Head of caudate nucleus (tissue), 42 donors: Measurements from ENCODE around the gene FAT1.
A peak's percentile ranks its signal among the peaks of the same experiment; 100 is the strongest.
"Not testable (repeated sequence)": the region's sequence is repeated elsewhere in the genome, so short reads cannot be mapped to it uniquely, and the experiment has no call there.

Experiments used
- DNase-seq, 42 donors: peaks; one replicate each; pipeline versions ENCODE4 v3.0.0 to v3.0.0-alpha.2; 2020 to 2021; ENCODE audit warnings: mixed read lengths in 7 of 42
- intact Hi-C: fragments of 100-400 bp; cut with DNase I; formaldehyde crosslinking; loops from one replicate; pipeline ENCODE4 v1.15.0; 2022

FAT1 gene, protein sequence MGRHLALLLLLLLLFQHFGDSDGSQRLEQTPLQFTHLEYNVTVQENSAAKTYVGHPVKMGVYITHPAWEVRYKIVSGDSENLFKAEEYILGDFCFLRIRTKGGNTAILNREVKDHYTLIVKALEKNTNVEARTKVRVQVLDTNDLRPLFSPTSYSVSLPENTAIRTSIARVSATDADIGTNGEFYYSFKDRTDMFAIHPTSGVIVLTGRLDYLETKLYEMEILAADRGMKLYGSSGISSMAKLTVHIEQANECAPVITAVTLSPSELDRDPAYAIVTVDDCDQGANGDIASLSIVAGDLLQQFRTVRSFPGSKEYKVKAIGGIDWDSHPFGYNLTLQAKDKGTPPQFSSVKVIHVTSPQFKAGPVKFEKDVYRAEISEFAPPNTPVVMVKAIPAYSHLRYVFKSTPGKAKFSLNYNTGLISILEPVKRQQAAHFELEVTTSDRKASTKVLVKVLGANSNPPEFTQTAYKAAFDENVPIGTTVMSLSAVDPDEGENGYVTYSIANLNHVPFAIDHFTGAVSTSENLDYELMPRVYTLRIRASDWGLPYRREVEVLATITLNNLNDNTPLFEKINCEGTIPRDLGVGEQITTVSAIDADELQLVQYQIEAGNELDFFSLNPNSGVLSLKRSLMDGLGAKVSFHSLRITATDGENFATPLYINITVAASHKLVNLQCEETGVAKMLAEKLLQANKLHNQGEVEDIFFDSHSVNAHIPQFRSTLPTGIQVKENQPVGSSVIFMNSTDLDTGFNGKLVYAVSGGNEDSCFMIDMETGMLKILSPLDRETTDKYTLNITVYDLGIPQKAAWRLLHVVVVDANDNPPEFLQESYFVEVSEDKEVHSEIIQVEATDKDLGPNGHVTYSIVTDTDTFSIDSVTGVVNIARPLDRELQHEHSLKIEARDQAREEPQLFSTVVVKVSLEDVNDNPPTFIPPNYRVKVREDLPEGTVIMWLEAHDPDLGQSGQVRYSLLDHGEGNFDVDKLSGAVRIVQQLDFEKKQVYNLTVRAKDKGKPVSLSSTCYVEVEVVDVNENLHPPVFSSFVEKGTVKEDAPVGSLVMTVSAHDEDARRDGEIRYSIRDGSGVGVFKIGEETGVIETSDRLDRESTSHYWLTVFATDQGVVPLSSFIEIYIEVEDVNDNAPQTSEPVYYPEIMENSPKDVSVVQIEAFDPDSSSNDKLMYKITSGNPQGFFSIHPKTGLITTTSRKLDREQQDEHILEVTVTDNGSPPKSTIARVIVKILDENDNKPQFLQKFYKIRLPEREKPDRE (N-terminal part only)

DNA sequence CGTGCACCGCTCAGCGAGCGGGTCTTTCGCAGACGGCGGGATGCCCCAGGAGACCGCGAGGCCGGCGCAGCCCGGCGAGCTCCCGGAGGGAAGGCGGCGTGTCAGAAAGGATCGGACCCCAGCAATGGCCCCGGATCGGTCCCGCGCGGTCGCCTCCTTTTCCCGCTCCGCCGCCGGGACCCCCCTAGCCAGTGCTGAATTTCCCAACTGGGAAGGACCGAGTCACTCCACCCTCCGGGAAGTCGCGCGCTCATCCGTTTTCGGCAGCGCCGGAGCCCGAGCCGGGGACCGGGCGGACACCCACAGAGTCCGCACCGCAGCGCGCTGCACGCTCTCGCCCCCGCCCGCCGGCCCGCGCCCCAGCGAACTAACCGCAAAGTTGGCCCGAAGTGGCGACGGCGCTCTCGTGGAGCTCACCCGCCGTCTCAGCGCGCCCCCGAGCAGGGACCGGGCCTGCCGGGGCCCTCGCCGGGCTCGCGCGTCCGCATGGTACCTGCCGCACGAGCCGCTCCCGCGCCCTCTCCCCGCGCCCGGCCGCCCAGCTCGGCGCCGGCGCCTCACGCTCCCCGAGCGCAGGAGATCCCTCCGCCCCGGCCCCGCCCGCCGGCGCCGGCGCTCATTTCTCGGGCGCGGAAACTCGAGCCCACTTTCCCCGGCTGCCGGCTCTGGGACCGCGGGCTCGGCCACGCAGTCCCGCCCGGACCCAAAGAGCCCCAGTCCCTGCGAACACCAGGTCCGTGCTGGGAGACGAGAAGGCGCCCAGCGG, at the start of gene FAT1:
Gene FAT1, minus strand, starts transcription at position 565 of the 766 bp plus-strand sequence. CDS start 14,029 bp downstream, outside the sequence.
- intact Hi-C loops = no loop called here
- peak in 36 of 42 donors; percentile 25 to 76 (median 62) for DNase-seq

DNA sequence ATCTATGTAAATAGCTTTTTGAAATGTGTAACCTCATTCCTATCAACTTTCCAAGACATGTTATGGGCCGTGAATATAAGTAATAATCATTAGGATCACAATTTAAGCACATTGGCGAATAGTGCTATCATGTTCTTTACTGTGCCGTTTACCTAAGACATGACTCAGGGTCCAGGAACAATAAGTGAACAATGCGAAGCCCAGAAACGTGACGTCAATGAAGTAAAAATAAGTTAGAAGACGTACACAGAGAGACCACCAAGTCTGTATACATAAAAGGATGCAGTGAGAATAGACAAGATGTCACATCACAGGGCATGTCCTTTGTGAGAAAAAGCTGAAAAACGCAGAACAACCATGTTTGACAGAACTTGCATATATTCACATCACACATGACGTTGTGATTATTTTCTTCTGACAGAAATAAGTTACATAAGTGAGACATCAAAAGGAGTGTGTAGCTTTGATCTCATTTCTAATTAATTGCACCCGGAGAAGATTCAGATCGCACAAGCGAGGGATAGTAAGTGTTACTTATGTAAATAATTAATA, 49.4 kb upstream of the FAT1 start:
- no peak for DNase-seq
- intact Hi-C loops = no loop called here

DNA sequence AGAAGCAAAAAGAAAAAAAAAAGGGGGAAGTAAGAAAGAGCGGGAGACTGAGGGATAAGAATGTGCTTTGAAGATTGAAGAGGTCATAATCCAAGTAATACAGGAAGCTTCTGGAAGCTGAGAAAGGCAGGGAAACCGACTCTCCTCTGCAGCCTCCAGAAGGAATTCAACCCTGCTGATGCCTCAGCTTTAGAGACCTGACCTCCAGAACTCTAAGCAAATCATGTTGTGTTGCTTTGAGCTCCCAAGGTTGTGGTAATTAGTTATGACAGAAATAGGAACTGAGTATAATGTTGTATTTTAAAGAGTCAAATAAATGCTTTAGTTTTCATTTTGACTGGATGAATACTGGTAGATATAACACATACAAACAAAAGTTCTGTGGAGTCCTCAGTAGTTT, 48.0 kb upstream of the FAT1 start:
- no peak for DNase-seq
- intact Hi-C loops = no loop called here

DNA sequence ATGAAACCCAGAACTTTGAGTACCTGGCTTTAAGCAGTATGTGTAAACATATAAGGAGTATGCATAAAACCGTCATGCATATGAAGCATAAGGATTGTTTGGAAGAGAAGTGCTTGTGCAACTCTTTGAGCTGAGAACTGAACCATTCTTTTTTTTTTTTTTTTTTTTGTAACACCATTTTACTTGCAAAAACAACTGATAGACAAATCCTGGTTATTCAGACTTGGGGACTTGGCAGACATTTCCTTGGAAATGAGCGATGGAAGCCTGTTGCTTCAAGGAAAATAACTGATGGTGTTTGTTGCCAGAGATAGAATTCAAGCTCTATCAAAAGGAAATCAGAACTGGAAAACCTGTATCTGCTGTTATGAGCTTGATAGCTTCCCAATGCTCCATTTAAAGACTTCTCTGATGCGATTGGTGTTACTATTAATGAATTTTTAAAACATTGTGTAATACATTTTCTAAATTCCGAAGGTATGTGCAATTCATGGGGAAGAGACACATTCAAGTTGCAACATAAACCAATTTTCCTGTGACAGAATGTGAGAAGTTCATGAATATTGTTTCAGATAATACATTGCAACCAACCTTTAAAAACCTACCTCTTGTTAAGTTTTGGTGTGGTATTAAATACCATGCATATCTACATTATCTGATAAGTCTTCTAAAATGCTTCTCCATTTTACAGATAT, 47.0 kb upstream of the FAT1 start:
- intact Hi-C loops = no loop called here
- DNase-seq = no peak

DNA sequence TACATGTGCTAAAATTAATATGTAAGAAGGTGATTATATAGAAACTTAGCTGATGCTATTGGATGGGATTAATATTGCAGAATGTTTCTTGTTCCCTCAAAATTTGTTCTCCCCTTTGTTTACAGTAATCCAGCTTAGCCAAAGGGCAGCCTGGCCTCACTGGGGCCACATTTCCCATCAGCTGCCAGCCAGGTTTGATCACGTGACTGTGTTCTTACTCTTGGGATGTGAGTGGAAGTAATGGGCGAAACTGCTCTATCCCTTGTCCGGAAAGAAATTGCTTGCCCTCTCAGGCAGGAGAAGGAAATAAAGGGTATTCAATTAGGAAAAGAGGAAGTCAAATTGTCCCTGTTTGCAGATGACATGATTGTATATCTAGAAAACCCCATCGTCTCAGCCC, 44.1 kb upstream of the FAT1 start:
- no peak for DNase-seq
- intact Hi-C loops = no loop called here

DNA sequence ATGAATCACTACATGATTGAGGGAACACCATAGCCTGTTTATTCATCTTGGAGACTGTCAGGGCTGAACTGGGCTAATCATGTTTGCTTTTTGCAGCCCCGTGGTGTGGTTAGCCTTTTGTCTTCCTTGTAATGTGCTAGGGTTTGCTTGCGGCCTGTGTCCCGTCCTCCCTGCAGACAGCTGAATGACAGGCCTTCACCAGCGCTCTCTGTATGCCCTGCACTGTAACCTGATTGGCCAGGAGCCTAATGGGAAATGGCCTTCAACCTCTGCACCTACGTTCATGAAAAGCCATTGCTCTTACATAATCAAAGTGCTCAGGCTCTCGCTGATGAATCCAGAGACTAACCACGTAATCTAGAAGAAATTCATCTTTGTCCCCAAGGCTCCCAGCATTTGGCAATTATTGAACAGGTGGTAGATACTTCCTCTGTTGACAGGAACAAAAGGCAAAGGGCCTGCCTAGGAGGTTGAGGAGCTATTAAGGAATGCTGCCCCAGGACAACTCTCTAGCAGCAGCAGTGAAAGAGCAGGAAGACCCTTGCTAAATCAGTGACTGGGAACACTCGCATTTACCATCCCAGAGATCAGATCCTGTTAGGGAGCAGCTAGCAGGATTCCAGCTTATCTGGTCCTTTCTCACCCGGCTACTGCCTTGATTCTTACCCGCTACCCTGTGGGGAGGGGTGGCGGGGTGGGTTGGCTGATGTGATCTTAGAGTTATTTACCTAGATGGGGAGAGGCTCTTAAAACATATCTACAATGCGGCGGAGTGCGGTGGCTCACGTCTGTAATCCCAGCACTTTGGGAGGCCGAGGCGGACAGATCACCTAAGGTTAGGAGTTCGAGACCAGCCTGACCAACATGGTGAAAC, 42.3 kb upstream of the FAT1 start:
- intact Hi-C loops = no loop called here
- DNase-seq = no peak

DNA sequence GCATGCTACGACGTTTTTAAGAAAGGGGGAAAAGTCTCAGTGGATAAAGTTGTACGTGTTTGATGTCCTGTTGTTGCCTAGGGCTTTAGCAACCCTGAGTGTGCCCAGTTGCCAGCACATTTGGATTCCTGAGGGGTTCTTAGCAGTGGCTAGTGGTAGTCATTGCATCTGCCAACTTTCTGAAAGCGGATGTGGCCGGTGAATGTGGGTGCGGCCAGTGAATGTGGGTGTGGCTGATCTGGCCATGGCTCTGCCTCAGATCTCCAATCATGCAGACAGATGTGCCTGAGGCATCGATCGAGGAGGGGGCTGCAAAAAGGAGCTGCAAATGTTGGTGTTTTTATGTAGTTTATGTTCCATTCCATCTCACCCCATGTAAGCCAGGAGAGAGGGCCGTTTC, 41.5 kb upstream of the FAT1 start:
- intact Hi-C loops = no loop called here
- no peak for DNase-seq

DNA sequence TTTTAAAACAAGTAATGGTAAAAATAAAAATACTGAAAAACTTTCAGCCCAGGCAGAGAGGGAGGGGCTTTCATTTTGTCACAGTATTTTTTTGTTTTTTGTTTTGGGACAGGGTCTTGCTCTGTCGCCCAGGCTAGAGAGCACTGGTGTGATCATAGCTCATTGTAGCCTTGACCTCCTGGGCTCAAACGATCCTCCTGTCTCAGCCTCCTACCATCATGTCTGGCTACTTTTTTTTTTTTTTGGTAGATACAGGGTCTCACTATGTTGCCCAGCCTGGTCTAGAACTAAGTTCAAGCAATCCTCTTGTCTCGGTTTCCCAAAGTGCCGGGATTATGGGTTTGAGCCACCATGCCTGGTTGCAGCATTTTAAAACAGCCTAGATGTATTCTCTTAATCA, 40.8 kb upstream of the FAT1 start:
- DNase-seq = no peak
- intact Hi-C loops = no loop called here

DNA sequence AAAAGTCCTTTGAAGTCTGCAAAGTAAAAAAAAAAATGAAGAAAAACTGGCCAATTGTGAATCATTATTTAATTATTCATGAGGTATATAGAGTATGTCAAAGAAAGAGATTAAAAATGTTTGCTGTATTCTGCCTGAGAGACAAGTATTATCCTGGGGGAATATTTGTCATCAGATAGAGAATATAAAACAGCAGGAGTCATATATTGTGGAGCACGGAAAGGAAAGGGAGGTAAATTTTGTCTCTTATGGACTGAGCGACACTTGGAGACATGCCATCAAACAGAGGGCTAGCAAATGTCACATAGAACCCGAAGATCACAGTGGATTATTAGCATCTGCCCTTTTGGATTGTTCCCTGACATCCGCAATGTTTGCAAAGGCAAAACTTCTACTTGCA, 39.2 kb upstream of the FAT1 start:
- intact Hi-C loops = no loop called here

DNA sequence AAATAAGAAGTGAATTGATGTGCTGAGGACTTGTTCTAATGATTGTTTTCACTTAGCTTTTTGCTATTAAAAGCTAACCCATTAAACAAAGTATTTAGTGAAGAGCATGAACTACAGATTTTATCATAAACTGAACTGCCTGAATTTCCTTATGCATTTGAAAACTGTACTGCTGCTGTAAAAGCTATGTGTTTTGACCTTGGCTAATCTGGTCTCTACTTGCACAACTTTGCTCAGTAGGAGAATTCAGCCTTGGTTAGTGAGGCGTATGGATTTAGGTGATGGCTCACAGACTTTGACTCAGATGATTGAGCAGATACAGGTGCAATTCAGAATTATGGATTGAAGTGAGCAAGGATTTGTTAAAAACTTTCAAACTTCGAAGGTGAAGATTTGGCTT, 38.7 kb upstream of the FAT1 start:
- DNase-seq = no peak
- intact Hi-C loops = no loop called here

More for the DNA sequence above, 39.2 kb upstream of the FAT1 start:
- no peak for DNase-seq

DNA sequence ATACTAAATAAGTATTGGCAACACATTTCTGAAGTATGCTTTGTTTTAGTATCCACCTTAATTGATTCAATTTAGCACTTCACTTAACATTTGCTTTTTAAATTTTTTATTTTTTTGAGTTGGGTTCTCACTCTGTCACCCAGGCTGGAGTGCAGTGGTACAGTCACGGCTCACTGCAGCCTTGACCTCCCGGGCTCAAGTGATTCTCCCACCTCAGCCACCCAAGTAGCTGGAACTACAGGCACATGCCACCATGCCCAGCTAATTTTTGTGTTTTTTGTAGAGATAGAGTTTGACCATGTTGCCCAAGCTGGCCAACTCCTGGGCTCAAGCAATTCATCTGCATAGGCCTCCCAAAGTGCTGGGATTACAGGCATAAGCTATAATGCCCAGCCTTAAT, 38.3 kb upstream of the FAT1 start:
- intact Hi-C loops, DNase-seq: not testable (repeated sequence)

DNA sequence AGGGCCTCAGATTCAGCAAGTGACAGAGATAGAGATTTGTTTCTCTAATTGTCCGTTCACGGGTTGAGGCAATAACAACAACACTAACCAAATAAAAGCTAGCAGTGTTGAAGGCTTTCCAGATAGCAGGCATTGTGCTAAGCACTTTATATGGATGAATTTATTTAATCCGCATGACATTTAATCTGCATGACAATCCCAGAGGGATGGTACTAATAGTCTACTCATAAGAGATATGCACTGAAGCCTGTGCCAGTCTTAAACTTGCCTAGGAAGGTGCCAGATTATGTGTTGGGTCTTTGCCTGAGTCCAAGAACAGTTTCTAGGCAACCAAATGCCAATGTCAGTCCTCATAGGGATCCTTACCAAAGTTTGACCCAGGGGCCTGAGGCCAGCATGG, 37.7 kb upstream of the FAT1 start:
- intact Hi-C loops = no loop called here
- DNase-seq = peak in 6 of 42 donors; percentile 4 to 25 (median 12)

DNA sequence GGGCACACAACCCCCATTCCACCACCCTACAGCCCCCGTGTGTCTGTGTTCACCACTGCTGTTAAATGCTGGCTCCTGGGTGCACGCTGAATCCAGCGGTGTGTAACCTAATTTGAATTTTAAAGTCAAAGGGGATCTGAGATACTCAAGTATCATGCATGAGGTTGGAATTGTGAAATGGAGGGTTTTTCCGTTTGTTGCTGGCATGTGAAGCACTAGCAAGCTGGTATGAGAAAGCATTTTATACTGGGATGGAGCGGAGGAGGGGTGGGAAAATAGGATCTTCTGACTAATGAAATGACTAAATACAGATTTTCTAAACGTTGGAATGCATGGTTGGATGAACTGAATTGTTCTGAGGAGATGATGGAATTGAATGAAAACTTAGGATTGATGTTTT, 36.9 kb upstream of the FAT1 start:
- DNase-seq = no peak
- intact Hi-C loops = no loop called here

DNA sequence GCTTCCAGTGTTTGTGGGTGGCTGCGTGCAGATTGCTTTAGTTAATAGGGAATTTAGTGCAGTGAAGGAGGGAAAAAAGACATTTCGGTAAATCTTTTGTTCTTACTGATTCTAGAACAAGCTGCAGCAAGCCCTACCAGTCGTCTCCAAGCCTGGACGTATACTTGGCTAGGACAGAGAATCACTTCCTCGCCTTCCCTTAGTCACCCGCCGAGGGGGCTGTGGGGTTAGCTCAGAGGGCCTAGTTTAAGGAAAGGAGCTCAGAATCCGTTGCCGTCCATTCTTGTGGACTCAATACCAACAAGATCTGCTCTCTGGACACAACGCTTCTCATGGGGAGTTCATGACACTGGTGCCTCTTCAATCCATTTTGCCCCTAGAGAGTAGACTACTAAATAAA, 36.3 kb upstream of the FAT1 start:
- no peak for DNase-seq
- intact Hi-C loops = no loop called here

DNA sequence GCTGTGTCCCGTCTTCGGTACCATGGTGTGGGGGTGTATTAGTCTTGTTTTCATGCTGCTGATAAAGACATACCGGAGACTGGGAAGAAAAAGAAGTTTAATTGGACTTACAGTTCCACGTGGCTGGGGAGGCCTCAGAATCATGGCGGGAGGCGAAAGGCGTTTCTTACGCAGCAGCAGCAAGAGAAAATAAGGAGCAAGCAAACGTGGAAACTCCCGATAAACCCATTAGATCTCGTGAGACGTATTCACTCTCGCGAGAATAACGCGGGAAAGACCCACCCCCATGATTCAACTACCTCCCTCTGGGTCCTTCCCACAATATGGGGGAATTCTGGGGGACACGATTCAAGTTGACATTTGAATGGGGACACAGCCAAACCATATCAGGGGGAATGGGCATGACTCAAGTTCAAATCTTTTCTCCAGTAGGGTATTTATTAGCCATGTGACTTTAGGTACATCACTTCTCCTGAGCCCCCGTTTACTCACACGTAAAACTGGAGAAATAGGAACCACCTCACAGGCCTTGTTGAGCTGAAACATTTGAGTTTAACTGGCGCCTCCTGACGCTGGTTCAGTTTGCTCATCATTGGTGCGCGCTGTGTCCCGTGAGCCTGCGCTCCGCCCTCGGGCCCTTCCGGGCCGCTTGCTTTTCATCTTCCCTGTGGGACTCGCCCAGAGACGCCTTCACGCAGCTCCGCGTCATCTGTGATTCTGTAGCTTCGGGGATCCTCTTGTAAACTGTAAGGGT, 35.5 kb upstream of the FAT1 start:
- DNase-seq = no peak
- intact Hi-C loops = no loop called here

DNA sequence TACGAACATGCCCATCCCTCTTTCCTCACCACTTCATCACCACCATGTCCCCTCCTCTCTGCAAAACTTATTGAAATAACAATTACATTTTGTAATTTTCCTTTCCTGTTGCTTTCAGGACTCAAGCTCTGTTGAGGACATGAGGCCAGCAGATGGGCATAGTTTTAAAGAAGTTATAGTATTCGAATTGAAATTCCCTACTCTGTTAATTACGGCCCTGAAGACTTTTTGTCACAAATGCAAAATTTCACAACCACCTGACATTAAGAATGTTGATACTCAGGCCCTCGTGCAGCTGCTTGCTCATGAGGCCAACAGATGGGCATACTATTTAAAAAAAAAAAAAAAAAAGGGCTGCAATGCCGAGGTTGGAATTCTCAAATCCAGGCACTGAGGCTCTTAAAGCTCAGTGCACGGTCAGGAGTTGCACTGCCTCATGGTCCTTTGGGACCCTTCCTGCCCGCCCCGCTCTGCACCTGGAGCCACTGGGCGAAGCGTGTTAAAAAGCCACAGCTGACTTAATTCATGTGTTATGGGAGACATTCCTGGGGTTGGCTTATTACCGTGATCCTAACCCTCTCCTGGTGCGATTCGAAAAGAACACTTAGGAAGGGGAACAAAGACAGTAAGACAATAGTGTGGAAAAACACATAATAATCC, 34.2 kb upstream of the FAT1 start:
- no peak for DNase-seq
- intact Hi-C loops = no loop called here
